Tibial nerve (tissue), 4 donors: ENCODE measurements around the gene ZFP92.

Experiments
- EP300 ChIP-seq, 2 donors: sonication (generic); formaldehyde crosslinking; IDR thresholded peaks; one replicate each; pipeline ENCODE4 v1.6.1; 2017; ENCODE audit warnings: antibody characterized with exemption in 2 of 2, mild to moderate bottlenecking in 1 of 2
- POLR2A ChIP-seq, 2 donors: fragments of 450-650 bp; IDR thresholded peaks; one replicate each; pipeline ENCODE4 v1.6.1; 2017; ENCODE audit warnings: antibody characterized with exemption in 2 of 2, mild to moderate bottlenecking in 2 of 2, moderate library complexity in 2 of 2
- TF ChIP-seq, protein P1 (sequence below), 5 experiments: fragments of 200-600 bp in 3 of 5; fragments of 450-650 bp in 2 of 5; sonication (generic) in 3 of 5; IDR thresholded peaks; one replicate each; pipeline ENCODE4 v1.5.1; 2016 to 2019; ENCODE audit warnings: antibody characterized with exemption in 5 of 5, mild to moderate bottlenecking in 3 of 5, moderate library complexity in 2 of 5

DNA sequence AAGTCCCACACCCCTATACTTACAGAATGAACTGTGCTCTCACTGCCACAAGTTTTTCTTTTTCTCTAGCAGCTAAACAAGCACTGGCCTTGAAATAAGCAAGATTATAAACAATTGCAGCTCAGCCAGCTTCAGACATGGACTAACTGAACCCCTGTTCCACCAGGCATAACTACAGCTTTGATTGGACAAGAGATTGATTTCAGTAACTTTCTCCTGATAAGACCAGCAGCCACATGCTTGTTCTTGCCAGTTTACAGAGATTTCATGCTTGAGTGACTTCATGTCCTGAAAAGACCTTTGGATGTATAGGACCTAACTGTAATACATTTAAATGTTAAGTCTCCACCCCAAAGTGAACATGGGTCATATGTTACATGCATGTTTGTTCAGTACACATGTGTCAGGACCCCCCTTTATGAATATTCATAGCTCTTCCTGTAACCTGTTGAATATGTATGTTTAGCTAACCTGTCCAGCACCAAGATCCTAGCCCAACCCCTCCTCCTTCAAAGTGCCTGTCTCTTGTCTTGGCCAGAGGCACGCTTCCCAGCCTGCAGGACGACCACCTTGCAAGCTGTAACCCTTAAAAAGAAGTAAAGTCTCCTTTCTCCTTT is 49.4 kb upstream of the ZFP92 start:
- TF ChIP-seq, protein P1, sequence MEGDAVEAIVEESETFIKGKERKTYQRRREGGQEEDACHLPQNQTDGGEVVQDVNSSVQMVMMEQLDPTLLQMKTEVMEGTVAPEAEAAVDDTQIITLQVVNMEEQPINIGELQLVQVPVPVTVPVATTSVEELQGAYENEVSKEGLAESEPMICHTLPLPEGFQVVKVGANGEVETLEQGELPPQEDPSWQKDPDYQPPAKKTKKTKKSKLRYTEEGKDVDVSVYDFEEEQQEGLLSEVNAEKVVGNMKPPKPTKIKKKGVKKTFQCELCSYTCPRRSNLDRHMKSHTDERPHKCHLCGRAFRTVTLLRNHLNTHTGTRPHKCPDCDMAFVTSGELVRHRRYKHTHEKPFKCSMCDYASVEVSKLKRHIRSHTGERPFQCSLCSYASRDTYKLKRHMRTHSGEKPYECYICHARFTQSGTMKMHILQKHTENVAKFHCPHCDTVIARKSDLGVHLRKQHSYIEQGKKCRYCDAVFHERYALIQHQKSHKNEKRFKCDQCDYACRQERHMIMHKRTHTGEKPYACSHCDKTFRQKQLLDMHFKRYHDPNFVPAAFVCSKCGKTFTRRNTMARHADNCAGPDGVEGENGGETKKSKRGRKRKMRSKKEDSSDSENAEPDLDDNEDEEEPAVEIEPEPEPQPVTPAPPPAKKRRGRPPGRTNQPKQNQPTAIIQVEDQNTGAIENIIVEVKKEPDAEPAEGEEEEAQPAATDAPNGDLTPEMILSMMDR (IDR thresholded peaks at IDR 0.05): no peak
- TF ChIP-seq POLR2A (IDR thresholded peaks at IDR 0.05): no peak
- no peak for TF ChIP-seq EP300 (IDR thresholded peaks at IDR 0.05)
